Liver (tissue), 9 donors: ENCODE measurements around the gene LARGE1. TPM values are rescaled to one million over a fixed set of nuclear protein-coding genes. Genes with fewer than 3 reads are reported as not detected.

Experiments
- DNase-seq: peaks from one replicate; pipeline ENCODE4 v3.0.0-alpha.2; 2017; ENCODE audit warnings: low spot score
- H3K27ac ChIP-seq, 2 donors: one replicate each; pipeline ENCODE4 v1.7.0; 2013; ENCODE audit warnings: inconsistent platforms in 2 of 2, low read length in 2 of 2, control low read depth in 1 of 2, low read depth in 1 of 2, mild to moderate bottlenecking in 1 of 2
- H3K27me3 ChIP-seq, 4 donors: one replicate each; pipeline versions ENCODE4 v1.6.1 to v1.7.0; 2013; ENCODE audit warnings: low read length in 3 of 4, inconsistent platforms in 1 of 4, mild to moderate bottlenecking in 1 of 4, moderate library complexity in 1 of 4; ENCODE audit not compliant: control insufficient read depth in 4 of 4, insufficient read depth in 4 of 4
- H3K36me3 ChIP-seq, 4 donors: one replicate each; pipeline versions ENCODE4 v1.6.1 to v1.7.0; 2013; ENCODE audit warnings: low read length in 3 of 4, mild to moderate bottlenecking in 3 of 4, low read depth in 1 of 4, moderate library complexity in 1 of 4; ENCODE audit not compliant: control insufficient read depth in 4 of 4, insufficient read depth in 3 of 4
- H3K4me1 ChIP-seq, 4 donors: one replicate each; pipeline versions ENCODE4 v1.6.1 to v1.7.0; 2013; ENCODE audit warnings: low read length in 3 of 4, mild to moderate bottlenecking in 3 of 4, moderate library complexity in 1 of 4; ENCODE audit not compliant: control insufficient read depth in 4 of 4, insufficient read depth in 4 of 4
- H3K4me3 ChIP-seq, 3 donors: one replicate each; pipeline versions ENCODE4 v1.6.1 to v1.7.0; 2013; ENCODE audit warnings: low read length in 3 of 3, control low read depth in 1 of 3, low read depth in 1 of 3, mild to moderate bottlenecking in 1 of 3
- H3K9ac ChIP-seq, 2 donors: one replicate each; pipeline ENCODE4 v1.7.0; 2013; ENCODE audit warnings: low read length in 2 of 2, mild to moderate bottlenecking in 2 of 2, moderate library complexity in 2 of 2, control low read depth in 1 of 2, low read depth in 1 of 2
- H3K9me3 ChIP-seq, 4 donors: one replicate each; pipeline versions ENCODE4 v1.6.1 to v1.7.0; 2013; ENCODE audit warnings: low read length in 3 of 4; ENCODE audit not compliant: control insufficient read depth in 4 of 4
- ATF3 ChIP-seq: IDR thresholded peaks from 2 replicates; pipeline ENCODE4 v1.6.1; 2016; ENCODE audit warnings: antibody characterized with exemption
- CTCF ChIP-seq: fragments of 150-350 bp; IDR thresholded peaks from 2 replicates; pipeline ENCODE4 v1.5.1; 2017; ENCODE audit warnings: improper control_type of control experiment, low read depth, low read length; ENCODE audit not compliant: missing input control
- EGR1 ChIP-seq, 2 donors: IDR thresholded peaks; 2 replicates each; pipeline ENCODE4 v1.6.1; 2016 to 2018; ENCODE audit warnings: antibody characterized with exemption in 2 of 2, low read depth in 2 of 2
- FOXA1 ChIP-seq: IDR thresholded peaks from 2 replicates; pipeline ENCODE4 v1.6.1; 2016; ENCODE audit warnings: antibody characterized with exemption
- FOXA2 ChIP-seq: IDR thresholded peaks from 2 replicates; pipeline ENCODE4 v1.6.1; 2016; ENCODE audit warnings: antibody characterized with exemption
- GABPA ChIP-seq, 2 donors: IDR thresholded peaks in 1 of 2; conservative IDR thresholded peaks in 1 of 2; 2 replicates each; pipeline ENCODE4 v1.6.1; 2016; ENCODE audit warnings: antibody characterized with exemption in 2 of 2, mild to moderate bottlenecking in 1 of 2, moderate library complexity in 1 of 2
- HNF4A ChIP-seq, 2 donors: conservative IDR thresholded peaks; 2 replicates each; pipeline ENCODE4 v1.6.1; 2016; ENCODE audit warnings: antibody characterized with exemption in 2 of 2, mild to moderate bottlenecking in 2 of 2
- HNF4G ChIP-seq: IDR thresholded peaks from 2 replicates; pipeline ENCODE4 v1.6.1; 2016; ENCODE audit warnings: antibody characterized with exemption
- JUND ChIP-seq, 2 donors: IDR thresholded peaks; 2 replicates each; pipeline ENCODE4 v1.6.1; 2016; ENCODE audit warnings: antibody characterized with exemption in 2 of 2
- MAX ChIP-seq: IDR thresholded peaks from 2 replicates; pipeline ENCODE4 v1.6.1; 2016; ENCODE audit warnings: antibody characterized with exemption
- NR2F2 ChIP-seq: IDR thresholded peaks from 2 replicates; pipeline ENCODE4 v1.6.1; 2016; ENCODE audit warnings: antibody characterized with exemption
- RAD21 ChIP-seq, 2 donors: IDR thresholded peaks; 2 replicates each; pipeline ENCODE4 v1.6.1; 2016; ENCODE audit warnings: antibody characterized with exemption in 2 of 2, mild to moderate bottlenecking in 2 of 2
- REST ChIP-seq: IDR thresholded peaks from 2 replicates; pipeline ENCODE4 v1.6.1; 2016; ENCODE audit warnings: antibody characterized with exemption, mild to moderate bottlenecking
- RXRA ChIP-seq, 2 donors: IDR thresholded peaks; 2 replicates each; pipeline ENCODE4 v1.6.1; 2017 to 2018; ENCODE audit warnings: antibody characterized with exemption in 2 of 2, mild to moderate bottlenecking in 1 of 2
- YY1 ChIP-seq: IDR thresholded peaks from 2 replicates; pipeline ENCODE4 v1.6.1; 2016; ENCODE audit warnings: antibody characterized with exemption, mild to moderate bottlenecking
- ZBTB33 ChIP-seq: IDR thresholded peaks from 2 replicates; pipeline ENCODE4 v1.6.1; 2016; ENCODE audit warnings: antibody characterized with exemption
- WGBS: extraction: QIAGEN DNeasy Blood & Tissue Kit; methylation state at CpG from one replicate; pipeline ENCODE4 v1.1.7; 2013; 5-methylcytosine and 5-hydroxymethylcytosine counted together
- polyA plus RNA-seq, 2 donors: library from polyadenylated mRNA; stranded (reverse) in 1 of 2; unstranded in 1 of 2; fragments of 200-250 nt in 1 of 2; fragments of >200 nt in 1 of 2; fragmentation: Nextera tagmentation in 1 of 2; extraction: Ambion mirVana in 1 of 2; gene quantifications; one replicate each; pipeline versions ENCODE4 v1.2.1 to v1.2.3, GENCODE V29; 2013 to 2015
- total RNA-seq, 2 donors: library from RNA; depleted of rRNA; stranded (reverse); fragments of >200 nt; gene quantifications; one replicate each; pipeline ENCODE4 v1.2.3, GENCODE V29; 2014
- donor health status: healthy.
- donor health status: healthy.
- donor health status: healthy.
- donor health status: healthy.
- donor health status: healthy.

The LARGE1 gene
- total and polyA plus RNA-seq, 4 donors, result 2.3 to 14.1 (median 5.7) TPM

GRCh38 chr22:33361581-33361980 lies 558.7 kb downstream of the LARGE1 start:
- TF ChIP-seq JUND (IDR thresholded peaks at IDR 0.05), result no peak
- no peak for TF ChIP-seq REST
- no peak for TF ChIP-seq NR2F2
- no peak for TF ChIP-seq ATF3
- no peak for TF ChIP-seq YY1
- no peak for TF ChIP-seq RXRA (IDR thresholded peaks at IDR 0.05)
- no peak for TF ChIP-seq EGR1 (IDR thresholded peaks at IDR 0.05; ENCODE audit: low read depth in 2 of 2)
- Histone ChIP-seq H3K4me3 (no peak overlapping the region), H3K9ac (no peak overlapping the region)

GRCh38 chr22:33357981-33358399 lies 562.3 kb downstream of the LARGE1 start:
- Histone ChIP-seq H3K9ac (no peak overlapping the region), H3K9me3 (no peaks in the 10 kb centered on the region), H3K36me3 (peaks cover 0 to 2% (median 0%) of the 10 kb centered on the region in 4 donors), H3K4me3 (no peak overlapping the region), H3K27ac (no peak overlapping the region), H3K27me3 (no peaks in the 10 kb centered on the region), H3K4me1 (peaks cover 0 to 9% (median 3%) of the 10 kb centered on the region in 4 donors)
- no peak for TF ChIP-seq JUND (IDR thresholded peaks at IDR 0.05)
- no peak for TF ChIP-seq FOXA1
- no peak for TF ChIP-seq FOXA2
- TF ChIP-seq EGR1 (IDR thresholded peaks at IDR 0.05; ENCODE audit: low read depth in 2 of 2), result no peak
- no peak for TF ChIP-seq ATF3
- TF ChIP-seq GABPA (IDR thresholded peaks at IDR 0.05 in 1 of 2, conservative IDR thresholded peaks at IDR 0.05 in 1 of 2), result no peak
- no peak for TF ChIP-seq YY1
- TF ChIP-seq HNF4G, result no peak
- no peak for TF ChIP-seq ZBTB33
- TF ChIP-seq RXRA (IDR thresholded peaks at IDR 0.05), result no peak
- TF ChIP-seq NR2F2, result no peak
- no peak for TF ChIP-seq HNF4A (conservative IDR thresholded peaks at IDR 0.05)
- TF ChIP-seq MAX, result no peak
- no peak for TF ChIP-seq RAD21 (IDR thresholded peaks at IDR 0.05)
- no peak for TF ChIP-seq REST
- TF ChIP-seq CTCF, result no peak
- 83% methylated on average over 4 of the region's 4 CpGs for WGBS
- DNase-seq, result no peak

More at GRCh38 chr22:33361581-33361980, 558.7 kb downstream of the LARGE1 start:
- H3K9me3 ChIP-seq, result no peaks in the 10 kb centered on the region
- H3K27me3 ChIP-seq, result no peaks in the 10 kb centered on the region
- H3K36me3 ChIP-seq, result peaks cover 0 to 2% (median 0%) of the 10 kb centered on the region in 4 donors
- H3K27ac ChIP-seq, result no peak overlapping the region
- no peaks in the 10 kb centered on the region for H3K4me1 ChIP-seq
- DNase-seq, result no peak
